Keratinocyte (primary cell): ENCODE results near the gene ADAMTS16.

ENCODE experiments used
- EZH2 ChIP-seq: IDR thresholded peaks from one replicate; pipeline ENCODE4 v1.6.1; 2012; ENCODE audit warnings: inconsistent platforms, mild to moderate bottlenecking, low read length, moderate library complexity
- TF ChIP-seq, protein P1 (sequence below), 3 experiments: IDR thresholded peaks in 1 of 3; conservative IDR thresholded peaks in 1 of 3; optimal IDR thresholded peaks in 1 of 3; 2 replicates in 2 of 3; 3 replicates in 1 of 3; pipeline versions ENCODE3 to v1.5.1; 2011; ENCODE audit warnings: low read length in 3 of 3, mild to moderate bottlenecking in 3 of 3, moderate library complexity in 2 of 3, control low read depth in 1 of 3, inconsistent platforms in 1 of 3; ENCODE audit not compliant: insufficient read depth in 2 of 3; ENCODE audit errors: extremely low read depth in 1 of 3

GRCh38 chr5:5364932-5365331 is 224.8 kb downstream of the ADAMTS16 start:
- TF ChIP-seq, protein P1, sequence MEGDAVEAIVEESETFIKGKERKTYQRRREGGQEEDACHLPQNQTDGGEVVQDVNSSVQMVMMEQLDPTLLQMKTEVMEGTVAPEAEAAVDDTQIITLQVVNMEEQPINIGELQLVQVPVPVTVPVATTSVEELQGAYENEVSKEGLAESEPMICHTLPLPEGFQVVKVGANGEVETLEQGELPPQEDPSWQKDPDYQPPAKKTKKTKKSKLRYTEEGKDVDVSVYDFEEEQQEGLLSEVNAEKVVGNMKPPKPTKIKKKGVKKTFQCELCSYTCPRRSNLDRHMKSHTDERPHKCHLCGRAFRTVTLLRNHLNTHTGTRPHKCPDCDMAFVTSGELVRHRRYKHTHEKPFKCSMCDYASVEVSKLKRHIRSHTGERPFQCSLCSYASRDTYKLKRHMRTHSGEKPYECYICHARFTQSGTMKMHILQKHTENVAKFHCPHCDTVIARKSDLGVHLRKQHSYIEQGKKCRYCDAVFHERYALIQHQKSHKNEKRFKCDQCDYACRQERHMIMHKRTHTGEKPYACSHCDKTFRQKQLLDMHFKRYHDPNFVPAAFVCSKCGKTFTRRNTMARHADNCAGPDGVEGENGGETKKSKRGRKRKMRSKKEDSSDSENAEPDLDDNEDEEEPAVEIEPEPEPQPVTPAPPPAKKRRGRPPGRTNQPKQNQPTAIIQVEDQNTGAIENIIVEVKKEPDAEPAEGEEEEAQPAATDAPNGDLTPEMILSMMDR (optimal IDR thresholded peaks at IDR 0.05 in 1 of 3, IDR thresholded peaks at IDR 0.05 in 1 of 3, conservative IDR thresholded peaks at IDR 0.05 in 1 of 3; ENCODE audit: extremely low read depth in 1 of 3, insufficient read depth in 2 of 3, low read length in 3 of 3), result no peak
- TF ChIP-seq EZH2, result no peak
